IMR-90 (cell line): ENCODE results near the gene RBM11. TPM values are rescaled to one million over a fixed set of nuclear protein-coding genes. Genes with fewer than 3 reads are reported as not detected.

ENCODE experiments used
- ATAC-seq: fragments of 200-7000 bp; cut with Tn5 transposase; 2 replicates; pipeline ENCODE4 v1.9.1; 2020; ENCODE audit warnings: low read depth, mild to moderate bottlenecking, moderate library complexity
- BruUV-seq: library from RNA; stranded (reverse); fragments of 400-500 nt; replicated peaks from 2 replicates; lab custom pipeline; 2021; lab: Mats Ljungman, UMichigan
- CTCF ChIA-PET: fragments of 300-600 bp; formaldehyde crosslinking; extraction: SDS; loops from one replicate; lab custom pipeline; 2021; ENCODE audit warnings: antibody characterized with exemption; lab: Yijun Ruan, JAX
- POLR2A ChIA-PET: fragments of 300-600 bp; sonication (Branson Sonifier 250); formaldehyde crosslinking; loops from one replicate; lab custom pipeline; 2022; ENCODE audit warnings: antibody characterized with exemption; ENCODE audit not compliant: unreplicated experiment; lab: Charles Lee
- DNase-seq: peaks from one replicate; pipeline ENCODE4 v3.0.0; 2013
- H2AFZ ChIP-seq: replicated peaks from 2 replicates; pipeline ENCODE3; 2013; ENCODE audit warnings: low read length, mild to moderate bottlenecking; ENCODE audit not compliant: poor library complexity
- H2AK5ac ChIP-seq: 2 replicates; pipeline ENCODE4 v1.6.1; 2013; ENCODE audit warnings: low read depth, low read length, inconsistent platforms
- H2AK9ac ChIP-seq: replicated peaks from 2 replicates; pipeline ENCODE3; 2013; ENCODE audit warnings: mild to moderate bottlenecking, low read depth, low read length, moderate library complexity; ENCODE audit not compliant: poor library complexity
- H2BK120ac ChIP-seq: 2 replicates; pipeline ENCODE4 v1.6.1; 2013; ENCODE audit warnings: low read depth, low read length, inconsistent platforms
- H2BK15ac ChIP-seq: 3 replicates; pipeline ENCODE4 v1.6.1; 2013; ENCODE audit warnings: low read depth, low read length, inconsistent platforms
- H2BK20ac ChIP-seq: 2 replicates; pipeline ENCODE4 v1.6.1; 2013; ENCODE audit warnings: low read depth, mild to moderate bottlenecking, inconsistent platforms, low read length, moderate library complexity
- H2BK5ac ChIP-seq: 2 replicates; pipeline ENCODE4 v1.6.1; 2013; ENCODE audit warnings: mild to moderate bottlenecking, low read depth, low read length, inconsistent platforms; ENCODE audit not compliant: poor library complexity, severe bottlenecking
- H3K14ac ChIP-seq: replicated peaks from 2 replicates; pipeline ENCODE4 v1.6.1; 2013; ENCODE audit warnings: low read depth, low read length, inconsistent platforms
- H3K18ac ChIP-seq: 2 replicates; pipeline ENCODE4 v1.6.1; 2013; ENCODE audit warnings: low read depth, low read length, control low read depth
- H3K23ac ChIP-seq: 2 replicates; pipeline ENCODE4 v1.6.1; 2013; ENCODE audit warnings: low read depth, low read length, inconsistent platforms
- H3K27ac ChIP-seq: 2 replicates; pipeline ENCODE4 v1.5.1; 2013; ENCODE audit warnings: mild to moderate bottlenecking, control low read depth, low read length; ENCODE audit not compliant: insufficient read depth
- H3K27me3 ChIP-seq: 2 replicates; pipeline ENCODE4 v1.6.1; 2013; ENCODE audit warnings: low read length; ENCODE audit not compliant: control insufficient read depth, insufficient read depth
- H3K36me3 ChIP-seq: 2 replicates; pipeline ENCODE4 v1.6.1; 2013; ENCODE audit warnings: low read length, mixed read lengths; ENCODE audit not compliant: control insufficient read depth, insufficient read depth
- H3K4ac ChIP-seq: 2 replicates; pipeline ENCODE4 v1.6.1; 2013; ENCODE audit warnings: low read depth, low read length, inconsistent platforms
- H3K4me1 ChIP-seq: 2 replicates; pipeline ENCODE4 v1.6.1; 2013; ENCODE audit warnings: low read length, mixed read lengths; ENCODE audit not compliant: control insufficient read depth, insufficient read depth
- H3K4me2 ChIP-seq: 2 replicates; pipeline ENCODE4 v1.6.1; 2013; ENCODE audit warnings: low read depth, mild to moderate bottlenecking, control low read depth, low read length, moderate library complexity
- H3K4me3 ChIP-seq: 2 replicates; pipeline ENCODE4 v1.5.1; 2013; ENCODE audit warnings: low read depth, mild to moderate bottlenecking, control low read depth, low read length, moderate library complexity; ENCODE audit not compliant: insufficient read depth
- H3K56ac ChIP-seq: 2 replicates; pipeline ENCODE4 v1.6.1; 2013; ENCODE audit warnings: low read length, inconsistent platforms; ENCODE audit not compliant: insufficient read depth; ENCODE audit errors: extremely low read depth
- H3K79me1 ChIP-seq, 2 experiments: 2 replicates each; pipeline ENCODE4 v1.6.1; 2013; ENCODE audit warnings: low read length in 2 of 2, inconsistent platforms in 1 of 2, low read depth in 1 of 2
- H3K9ac ChIP-seq: 2 replicates; pipeline ENCODE4 v1.6.1; 2013; ENCODE audit warnings: low read depth, low read length, control low read depth
- H3K9me1 ChIP-seq: 2 replicates; pipeline ENCODE4 v1.6.1; 2013; ENCODE audit warnings: low read length, inconsistent platforms; ENCODE audit not compliant: insufficient read depth
- H3K9me3 ChIP-seq: 2 replicates; pipeline ENCODE4 v1.6.1; 2013; ENCODE audit warnings: low read length; ENCODE audit not compliant: control insufficient read depth, insufficient read depth
- H4K20me1 ChIP-seq: 2 replicates; pipeline ENCODE4 v1.6.1; 2013; ENCODE audit warnings: low read length, inconsistent platforms; ENCODE audit not compliant: insufficient read depth
- H4K5ac ChIP-seq: 2 replicates; pipeline ENCODE4 v1.6.1; 2013; ENCODE audit warnings: mild to moderate bottlenecking, low read depth, low read length, control low read depth
- H4K8ac ChIP-seq, 2 experiments: 2 replicates each; pipeline ENCODE4 v1.6.1; 2013; ENCODE audit warnings: low read depth in 2 of 2, low read length in 2 of 2, control low read depth in 1 of 2, inconsistent platforms in 1 of 2
- H4K91ac ChIP-seq: 2 replicates; pipeline ENCODE4 v1.6.1; 2013; ENCODE audit warnings: low read depth, low read length, inconsistent platforms; ENCODE audit not compliant: insufficient read depth
- BHLHE40 ChIP-seq: fragments of 150-350 bp; IDR thresholded peaks from 2 replicates; pipeline ENCODE4 v1.6.1; 2016; ENCODE audit warnings: mild to moderate bottlenecking, low read depth, low read length
- CEBPB ChIP-seq: IDR thresholded peaks from 2 replicates; pipeline ENCODE4 v1.6.1; 2012; ENCODE audit warnings: low read depth, low read length, improper control_type of control experiment
- CHD1 ChIP-seq: IDR thresholded peaks from 2 replicates; pipeline ENCODE4 v1.6.1; 2012; ENCODE audit warnings: low read depth, low read length, improper control_type of control experiment
- FOS ChIP-seq: fragments of 150-350 bp; IDR thresholded peaks from 2 replicates; pipeline ENCODE4 v1.6.1; 2016; ENCODE audit warnings: low read depth, low read length
- MXI1 ChIP-seq: IDR thresholded peaks from 2 replicates; pipeline ENCODE4 v1.6.1; 2012; ENCODE audit warnings: low read depth, mild to moderate bottlenecking, low read length, moderate library complexity, borderline replicate concordance
- NFE2L2 ChIP-seq: fragments of 150-350 bp; IDR thresholded peaks from 2 replicates; pipeline ENCODE4 v1.6.1; 2016; ENCODE audit warnings: low read depth, mild to moderate bottlenecking, low read length
- RAD21 ChIP-seq: IDR thresholded peaks from 2 replicates; pipeline ENCODE4 v1.6.1; 2012; ENCODE audit warnings: low read length, improper control_type of control experiment
- RCOR1 ChIP-seq: IDR thresholded peaks from 2 replicates; pipeline ENCODE4 v1.6.1; 2012; ENCODE audit warnings: mild to moderate bottlenecking, low read length, improper control_type of control experiment; ENCODE audit not compliant: insufficient replicate concordance
- RFX5 ChIP-seq: IDR thresholded peaks from 2 replicates; pipeline ENCODE4 v1.8.0; 2012; ENCODE audit warnings: low read depth, mild to moderate bottlenecking, low read length, moderate library complexity
- SMC3 ChIP-seq: fragments of 150-350 bp; IDR thresholded peaks from 2 replicates; pipeline ENCODE4 v1.6.1; 2016; ENCODE audit warnings: low read depth, mild to moderate bottlenecking, antibody characterized with exemption, low read length, moderate library complexity
- WGBS, 2 experiments: methylation state at CpG; one replicate each; pipeline versions ENCODE4 v1.1.5 to v1.1.7; 2013; ENCODE audit warnings: missing lambda C conversion rate in 2 of 2; ENCODE audit not compliant: insufficient read length in 1 of 2; ENCODE audit errors: extremely low coverage in 2 of 2; 5-methylcytosine and 5-hydroxymethylcytosine counted together
- dilution Hi-C: fragments of 300-500 bp; cut with HindIII; formaldehyde crosslinking; loops from one replicate; pipeline ENCODE4 v1.14.3; 2018; ENCODE audit warnings: low sequenced_read_pairs; ENCODE audit not compliant: unreplicated experiment
- in situ Hi-C: fragments of 300-500 bp; cut with MboI; formaldehyde crosslinking; loops from 3 replicates; pipeline ENCODE4 v1.14.3; 2019; ENCODE audit warnings: low sequenced_read_pairs, inconsistent platforms, mixed read lengths
- intact Hi-C: fragments of 100-400 bp; cut with micrococcal nuclease; formaldehyde crosslinking; loops from 2 replicates; pipeline ENCODE4 v1.10.0; 2022
- polyA plus RNA-seq, 3 experiments: library from polyadenylated mRNA; depleted of rRNA; stranded (reverse); fragments of >200 nt; gene quantifications; 2 replicates each; pipeline ENCODE4 v1.2.3, GENCODE V29; 2012; ENCODE audit warnings: low replicate concordance in 1 of 3
- total RNA-seq: library from RNA; depleted of rRNA; stranded (reverse); fragments of >200 nt; gene quantifications from 2 replicates; pipeline ENCODE4 v1.2.3, GENCODE V29; 2012
- TF ChIP-seq, protein P1 (sequence below): conservative IDR thresholded peaks from 2 replicates; pipeline ENCODE4 v1.5.1; 2012; ENCODE audit warnings: mild to moderate bottlenecking, low read depth, low read length, improper control_type of control experiment
- TF ChIP-seq, protein P2 (sequence below): fragments of 150-350 bp; IDR thresholded peaks from 2 replicates; pipeline ENCODE4 v1.6.1; 2016; ENCODE audit warnings: low read depth, mild to moderate bottlenecking, low read length, moderate library complexity, borderline replicate concordance

The RBM11 gene
- total and polyA plus RNA-seq, 2 of the 4 experiments (the other 2 are of a cell fraction) = 0.10 to 0.18 TPM

DNA sequence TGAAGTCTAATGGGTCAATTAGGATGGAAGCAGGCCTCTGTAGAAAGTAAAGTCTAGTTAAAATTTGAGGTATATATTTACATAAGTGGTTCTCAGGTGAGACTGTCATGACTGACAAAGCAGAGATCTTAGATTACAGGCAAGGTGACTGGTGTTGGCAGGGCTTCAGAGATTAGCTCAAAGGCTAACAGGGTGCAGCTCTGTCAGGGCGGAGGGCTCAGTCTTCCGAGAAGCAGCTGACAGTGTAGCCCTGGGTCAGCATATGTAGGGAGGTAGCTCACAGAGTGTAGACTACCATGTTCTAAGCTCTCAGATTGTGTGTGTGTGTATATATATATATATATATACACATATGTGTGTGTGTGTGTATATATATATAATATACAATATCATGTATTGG lies 54.7 kb downstream of the RBM11 start:
- Histone ChIP-seq H3K14ac (no peak overlapping the region), H3K79me1 (no peaks in the 10 kb centered on the region), H3K27ac (no peak overlapping the region), H4K8ac (no peak overlapping the region), H2AFZ (no peak overlapping the region), H3K18ac (no peak overlapping the region), H3K4me2 (no peak overlapping the region), H2BK20ac (no peak overlapping the region), H4K91ac (no peak overlapping the region), H3K23ac (no peak overlapping the region), H3K56ac (no peak overlapping the region), H3K9ac (no peak overlapping the region), H2BK5ac (no peak overlapping the region), H3K4me1 (no peaks in the 10 kb centered on the region), H3K27me3 (peaks cover 3% of the 10 kb centered on the region; the same call in 1 of the 2 replicates), H3K4ac (no peak overlapping the region), H4K20me1 (no peaks in the 10 kb centered on the region), H2BK120ac (no peak overlapping the region), H3K9me1 (no peaks in the 10 kb centered on the region), H2BK15ac (no peak overlapping the region), H3K9me3 (no peaks in the 10 kb centered on the region), H4K5ac (no peak overlapping the region), H2AK5ac (no peak overlapping the region), H3K4me3 (no peak overlapping the region), H2AK9ac (no peak overlapping the region), H3K36me3 (no peaks in the 10 kb centered on the region)
- ChIA-PET CTCF (no interaction called here), POLR2A (no interaction called here)
- intact Hi-C loops (no loop called here), in situ Hi-C loops (no loop called here), dilution Hi-C loops (no loop called here)
- no CpG with 5 or more reads among the region's 2 CpGs for WGBS, 2 experiments
- BruUV-seq = no TSS peak
- TF ChIP-seq, protein P1, sequence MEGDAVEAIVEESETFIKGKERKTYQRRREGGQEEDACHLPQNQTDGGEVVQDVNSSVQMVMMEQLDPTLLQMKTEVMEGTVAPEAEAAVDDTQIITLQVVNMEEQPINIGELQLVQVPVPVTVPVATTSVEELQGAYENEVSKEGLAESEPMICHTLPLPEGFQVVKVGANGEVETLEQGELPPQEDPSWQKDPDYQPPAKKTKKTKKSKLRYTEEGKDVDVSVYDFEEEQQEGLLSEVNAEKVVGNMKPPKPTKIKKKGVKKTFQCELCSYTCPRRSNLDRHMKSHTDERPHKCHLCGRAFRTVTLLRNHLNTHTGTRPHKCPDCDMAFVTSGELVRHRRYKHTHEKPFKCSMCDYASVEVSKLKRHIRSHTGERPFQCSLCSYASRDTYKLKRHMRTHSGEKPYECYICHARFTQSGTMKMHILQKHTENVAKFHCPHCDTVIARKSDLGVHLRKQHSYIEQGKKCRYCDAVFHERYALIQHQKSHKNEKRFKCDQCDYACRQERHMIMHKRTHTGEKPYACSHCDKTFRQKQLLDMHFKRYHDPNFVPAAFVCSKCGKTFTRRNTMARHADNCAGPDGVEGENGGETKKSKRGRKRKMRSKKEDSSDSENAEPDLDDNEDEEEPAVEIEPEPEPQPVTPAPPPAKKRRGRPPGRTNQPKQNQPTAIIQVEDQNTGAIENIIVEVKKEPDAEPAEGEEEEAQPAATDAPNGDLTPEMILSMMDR = no peak
- no peak for TF ChIP-seq BHLHE40
- no peak for TF ChIP-seq MXI1
- TF ChIP-seq FOS = no peak
- no peak for TF ChIP-seq SMC3
- no peak for TF ChIP-seq CEBPB
- TF ChIP-seq, protein P2, sequence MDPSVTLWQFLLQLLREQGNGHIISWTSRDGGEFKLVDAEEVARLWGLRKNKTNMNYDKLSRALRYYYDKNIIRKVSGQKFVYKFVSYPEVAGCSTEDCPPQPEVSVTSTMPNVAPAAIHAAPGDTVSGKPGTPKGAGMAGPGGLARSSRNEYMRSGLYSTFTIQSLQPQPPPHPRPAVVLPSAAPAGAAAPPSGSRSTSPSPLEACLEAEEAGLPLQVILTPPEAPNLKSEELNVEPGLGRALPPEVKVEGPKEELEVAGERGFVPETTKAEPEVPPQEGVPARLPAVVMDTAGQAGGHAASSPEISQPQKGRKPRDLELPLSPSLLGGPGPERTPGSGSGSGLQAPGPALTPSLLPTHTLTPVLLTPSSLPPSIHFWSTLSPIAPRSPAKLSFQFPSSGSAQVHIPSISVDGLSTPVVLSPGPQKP = no peak
- no peak for TF ChIP-seq RAD21
- no peak for TF ChIP-seq CHD1
- TF ChIP-seq RCOR1 = no peak
- TF ChIP-seq NFE2L2 = no peak
- no peak for TF ChIP-seq RFX5
- ATAC-seq (no peak), DNase-seq (no peak)
